Measurements from ENCODE around the gene PLXNA1. TPM values are rescaled to one million over a fixed set of nuclear protein-coding genes. Genes with fewer than 3 reads are reported as not detected.

The PLXNA1 gene
- total and polyA plus RNA-seq, 10 of the 15 experiments (the other 5 are each of a cell fraction or from before 2014, with no cell fraction given) = 0.03 to 16.4 (median 2.5) TPM

GRCh38 chr3:127030508-127031412 is 47.8 kb downstream of the PLXNA1 start:
- Histone ChIP-seq H3K4me1 (ENCODE audit: control insufficient read depth, insufficient read depth, low read length) (no peaks in the 10 kb centered on the region), H3K4me2 (ENCODE audit: control insufficient read depth, insufficient read depth) (no peak overlapping the region), H3K27ac (ENCODE audit: control insufficient read depth, insufficient read depth) (no peak overlapping the region), H3K9ac (ENCODE audit: control insufficient read depth, insufficient read depth, low read length) (no peak overlapping the region), H3K4me3 (no peak overlapping the region), H2AFZ (ENCODE audit: control insufficient read depth, low read depth, low read length) (no peak overlapping the region), H3K27me3 (replicated peaks in 1 of 2; ENCODE audit: control insufficient read depth in 2 of 2, insufficient read depth in 2 of 2, low read length in 1 of 2) (no peaks in the 10 kb centered on the region), H3K9me3 (replicated peaks; ENCODE audit: control insufficient read depth, insufficient read depth, low read length) (no peaks in the 10 kb centered on the region), H3K79me2 (ENCODE audit: control insufficient read depth, insufficient read depth, low read length) (no peaks in the 10 kb centered on the region), H3K36me3 (ENCODE audit: control insufficient read depth in 2 of 2, insufficient read depth in 2 of 2, low read length in 1 of 2) (peaks cover 0 to 19% of the 10 kb centered on the region in 2 experiments; a peak in 2 of 4 replicates), H4K20me1 (ENCODE audit: control insufficient read depth, insufficient read depth) (no peaks in the 10 kb centered on the region)
- ChIA-PET SMC1A (ENCODE audit: uncharacterized antibody, unreplicated experiment) (interaction anchor here (0.6 kb wide), 1 partner anchor 180 kb away, joined by 3 read pairs; no protein-coding TSS in a partner anchor), RAD21 (ENCODE audit: unreplicated experiment) (no interaction called here), CTCF (no interaction called here), POLR2A (no interaction called here)
- 70% methylated on average over 19 of the region's 19 CpGs for WGBS (ENCODE audit: insufficient coverage, insufficient replicate concordance, low lambda C conversion rate, missing lambda C conversion rate)
- in situ Hi-C loops (cut with MboI) = no loop called here
- no peak for ATAC-seq
- no peak for TF ChIP-seq NFYB (IDR thresholded peaks at IDR 0.05; ENCODE audit: insufficient read depth, low read depth, low read length)
- TF ChIP-seq YBX1 (IDR thresholded peaks at IDR 0.05) = no peak
- no peak for TF ChIP-seq DPF2 (IDR thresholded peaks at IDR 0.05)
- no peak for TF ChIP-seq IKZF2 (IDR thresholded peaks at IDR 0.05)
- TF ChIP-seq KDM1A (IDR thresholded peaks at IDR 0.05; ENCODE audit: borderline replicate concordance) = no peak
- no peak for TF ChIP-seq RELA (IDR thresholded peaks at IDR 0.05; ENCODE audit: borderline replicate concordance, partially characterized antibody)
- TF ChIP-seq MEF2A (IDR thresholded peaks at IDR 0.05; ENCODE audit: insufficient read depth, low read depth, low read length) = no peak
- no peak for TF ChIP-seq KAT2A (conservative IDR thresholded peaks at IDR 0.05; ENCODE audit: control insufficient read depth, low read depth, low read length)
- TF ChIP-seq TBL1XR1 (IDR thresholded peaks at IDR 0.05; ENCODE audit: low read depth, low read length) = no peak
- TF ChIP-seq BRCA1 (IDR thresholded peaks at IDR 0.05; ENCODE audit: low read depth, low read length) = no peak
- TF ChIP-seq CEBPZ (IDR thresholded peaks at IDR 0.05; ENCODE audit: low read depth, low read length) = no peak
- no peak for TF ChIP-seq CHD1 (IDR thresholded peaks at IDR 0.05; ENCODE audit: low read depth, low read length)
- TF ChIP-seq POU2F2 (IDR thresholded peaks at IDR 0.05; ENCODE audit: borderline replicate concordance, low read depth, low read length) = no peak
- TF ChIP-seq MEF2B (IDR thresholded peaks at IDR 0.05; ENCODE audit: partially characterized antibody, poor library complexity, severe bottlenecking) = no peak
- no TSS peak for BruUV-seq (replicated peaks)
- FAIRE-seq = no peak
- intact Hi-C loops (cut with micrococcal nuclease; ENCODE audit: unreplicated experiment) = no loop called here
- DNase-seq (ENCODE audit: low read depth, low spot score) = no peak
